Bronchial epithelial cell (primary cell): ENCODE results near the gene SYT6. TPM values are rescaled to one million over a fixed set of nuclear protein-coding genes. Genes with fewer than 3 reads are reported as not detected.

Source experiments
- DNase-seq: peaks from one replicate; pipeline ENCODE4 v3.0.0-alpha.2; 2010; ENCODE audit warnings: low read depth
- FAIRE-seq: peaks from 2 replicates; lab custom pipeline; 2011; peaks lifted over from hg19 to GRCh38; lab: Jason Lieb, UNC
- H3K27me3 ChIP-seq: 2 replicates; pipeline ENCODE4 v1.5.1; 2011; ENCODE audit warnings: low read length; ENCODE audit not compliant: control insufficient read depth, insufficient read depth
- H3K36me3 ChIP-seq: 2 replicates; pipeline ENCODE4 v1.5.1; 2011; ENCODE audit warnings: low read length; ENCODE audit not compliant: control insufficient read depth, insufficient read depth
- H3K4me3 ChIP-seq: 2 replicates; pipeline ENCODE4 v1.5.1; 2011; ENCODE audit warnings: mild to moderate bottlenecking, low read depth, low read length, control low read depth
- total RNA-seq: library from RNA; depleted of rRNA; stranded (reverse); fragments of >200 nt; gene quantifications from 2 replicates; pipeline ENCODE4 v1.2.1, GENCODE V29; 2014
- TF ChIP-seq, protein P1 (sequence below): IDR thresholded peaks from 2 replicates; pipeline ENCODE4 v1.5.1; 2011; ENCODE audit warnings: mild to moderate bottlenecking, moderate library complexity, low read length, control low read depth, inconsistent platforms; ENCODE audit not compliant: insufficient read depth, severe bottlenecking

The SYT6 gene
- total RNA-seq, 1 donor from 2014 or later = not detected

DNA sequence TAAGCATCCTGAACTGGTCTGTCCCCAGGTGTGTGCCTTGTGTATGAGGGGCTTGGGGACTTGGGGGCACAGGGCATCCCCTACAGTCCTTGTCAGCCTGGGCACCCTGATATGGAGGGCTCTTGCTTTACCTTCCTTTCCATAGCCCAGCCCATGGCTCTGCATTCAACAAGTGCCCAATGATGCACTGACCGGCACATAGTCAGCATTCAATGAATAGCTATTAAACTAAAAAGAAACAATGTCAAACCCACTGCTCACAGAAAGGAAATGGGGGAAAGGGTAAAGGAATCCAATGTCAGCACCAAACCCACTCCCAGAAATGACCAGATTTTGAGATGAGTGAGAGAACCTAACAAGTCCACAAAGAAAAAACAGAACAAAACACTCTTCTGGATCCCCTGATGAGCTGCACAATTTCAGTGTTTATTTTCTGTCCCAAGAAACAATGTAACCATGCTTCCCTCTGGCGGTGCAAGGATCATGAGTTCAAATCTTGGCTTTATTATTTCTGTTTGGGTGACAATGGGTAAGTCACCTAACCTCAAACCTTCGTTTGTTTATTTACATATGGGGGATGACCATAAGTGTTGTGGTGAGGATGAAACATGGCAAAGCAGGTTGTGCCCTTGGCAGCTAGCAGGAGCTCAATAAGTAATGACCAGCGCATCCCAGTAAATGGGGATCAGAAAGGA is 22.0 kb downstream of the SYT6 start:
- Histone ChIP-seq H3K4me3 (no peak overlapping the region), H3K27me3 (peaks cover 11% of the 10 kb centered on the region), H3K36me3 (no peaks in the 10 kb centered on the region)
- DNase-seq (no peak), FAIRE-seq (no peak)
- TF ChIP-seq, protein P1, sequence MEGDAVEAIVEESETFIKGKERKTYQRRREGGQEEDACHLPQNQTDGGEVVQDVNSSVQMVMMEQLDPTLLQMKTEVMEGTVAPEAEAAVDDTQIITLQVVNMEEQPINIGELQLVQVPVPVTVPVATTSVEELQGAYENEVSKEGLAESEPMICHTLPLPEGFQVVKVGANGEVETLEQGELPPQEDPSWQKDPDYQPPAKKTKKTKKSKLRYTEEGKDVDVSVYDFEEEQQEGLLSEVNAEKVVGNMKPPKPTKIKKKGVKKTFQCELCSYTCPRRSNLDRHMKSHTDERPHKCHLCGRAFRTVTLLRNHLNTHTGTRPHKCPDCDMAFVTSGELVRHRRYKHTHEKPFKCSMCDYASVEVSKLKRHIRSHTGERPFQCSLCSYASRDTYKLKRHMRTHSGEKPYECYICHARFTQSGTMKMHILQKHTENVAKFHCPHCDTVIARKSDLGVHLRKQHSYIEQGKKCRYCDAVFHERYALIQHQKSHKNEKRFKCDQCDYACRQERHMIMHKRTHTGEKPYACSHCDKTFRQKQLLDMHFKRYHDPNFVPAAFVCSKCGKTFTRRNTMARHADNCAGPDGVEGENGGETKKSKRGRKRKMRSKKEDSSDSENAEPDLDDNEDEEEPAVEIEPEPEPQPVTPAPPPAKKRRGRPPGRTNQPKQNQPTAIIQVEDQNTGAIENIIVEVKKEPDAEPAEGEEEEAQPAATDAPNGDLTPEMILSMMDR = no peak

DNA sequence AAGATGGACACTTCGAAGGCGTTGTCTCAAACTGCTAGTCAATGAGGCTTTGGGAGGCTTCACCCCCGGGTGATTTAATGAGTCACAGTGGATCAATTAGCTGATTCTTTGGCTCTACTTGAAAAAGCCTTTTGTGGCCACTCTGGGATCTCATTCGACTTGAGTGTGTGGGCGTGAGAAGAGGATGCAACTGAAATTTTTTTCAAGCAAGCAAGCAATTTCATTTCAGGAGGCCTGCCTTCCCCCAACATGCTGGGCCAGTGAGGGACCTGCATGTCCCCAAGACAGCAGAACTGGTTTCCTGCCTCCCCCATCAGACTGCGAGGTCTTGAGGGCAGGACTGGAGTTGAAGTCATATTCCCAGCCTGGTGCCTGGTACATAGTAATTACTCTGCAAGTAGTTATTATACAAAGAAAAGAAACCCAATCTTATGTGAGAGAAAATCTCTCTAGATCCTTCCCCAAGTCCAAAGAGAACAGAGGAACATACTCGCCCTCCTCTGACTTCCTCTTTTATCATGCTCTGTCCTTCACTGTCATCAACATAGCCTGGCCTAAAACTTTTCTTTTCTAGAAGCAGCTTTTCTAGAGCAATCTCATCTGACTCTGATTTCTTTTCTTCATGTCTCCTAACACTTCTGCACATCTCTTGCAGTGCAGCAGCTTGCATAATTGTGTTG is 22.7 kb downstream of the SYT6 start:
- no peak for FAIRE-seq
- H3K27me3 ChIP-seq = peaks cover 11% of the 10 kb centered on the region
- no peaks in the 10 kb centered on the region for H3K36me3 ChIP-seq
- TF ChIP-seq, protein P1 = no peak
- DNase-seq = no peak
- no peak overlapping the region for H3K4me3 ChIP-seq

DNA sequence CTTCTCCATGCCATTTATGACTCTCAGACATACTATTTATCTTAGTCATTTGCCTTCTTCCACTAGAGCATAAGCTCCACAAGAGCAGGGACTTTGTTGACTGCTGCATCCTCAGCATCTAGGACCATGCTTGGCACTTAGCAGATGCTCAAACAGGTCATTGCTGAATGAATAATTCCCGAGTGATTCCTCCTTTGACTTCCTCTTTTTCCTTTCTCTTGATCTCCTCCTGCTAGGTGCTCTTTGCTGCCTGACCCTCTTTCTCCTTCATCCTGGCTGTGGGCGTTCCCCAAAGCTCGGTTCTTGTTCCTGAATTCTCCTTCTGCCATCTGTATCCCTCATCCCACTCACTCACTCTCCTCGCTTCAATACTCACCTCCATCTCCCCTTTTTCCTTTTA is 23.5 kb downstream of the SYT6 start:
- FAIRE-seq = no peak
- TF ChIP-seq, protein P1 = no peak
- Histone ChIP-seq H3K4me3 (no peak overlapping the region), H3K27me3 (peaks cover 11% of the 10 kb centered on the region), H3K36me3 (no peaks in the 10 kb centered on the region)
- DNase-seq = no peak

DNA sequence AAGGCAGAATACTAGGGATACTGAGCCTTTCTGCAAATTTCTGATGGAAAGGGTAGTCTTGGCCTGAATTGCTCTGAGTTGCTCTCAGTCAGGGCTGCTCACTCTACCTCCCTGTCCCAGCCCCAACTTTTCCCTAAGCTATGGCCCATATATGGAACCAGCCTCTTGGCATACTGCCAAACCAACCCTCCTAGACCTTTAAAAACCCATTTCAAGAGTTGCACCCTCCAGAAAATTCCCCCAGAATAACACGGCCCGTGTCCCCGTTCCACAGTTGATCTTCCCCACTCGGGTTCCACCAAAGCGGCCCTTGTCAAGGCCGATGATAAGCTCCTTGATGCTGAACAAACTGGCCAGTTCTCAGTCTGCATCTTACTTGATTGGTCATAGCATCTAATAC is 25.4 kb downstream of the SYT6 start:
- Histone ChIP-seq H3K36me3 (no peaks in the 10 kb centered on the region), H3K4me3 (no peak overlapping the region), H3K27me3 (peaks cover 4% of the 10 kb centered on the region)
- DNase-seq (no peak), FAIRE-seq (no peak)
- TF ChIP-seq, protein P1 = no peak

DNA sequence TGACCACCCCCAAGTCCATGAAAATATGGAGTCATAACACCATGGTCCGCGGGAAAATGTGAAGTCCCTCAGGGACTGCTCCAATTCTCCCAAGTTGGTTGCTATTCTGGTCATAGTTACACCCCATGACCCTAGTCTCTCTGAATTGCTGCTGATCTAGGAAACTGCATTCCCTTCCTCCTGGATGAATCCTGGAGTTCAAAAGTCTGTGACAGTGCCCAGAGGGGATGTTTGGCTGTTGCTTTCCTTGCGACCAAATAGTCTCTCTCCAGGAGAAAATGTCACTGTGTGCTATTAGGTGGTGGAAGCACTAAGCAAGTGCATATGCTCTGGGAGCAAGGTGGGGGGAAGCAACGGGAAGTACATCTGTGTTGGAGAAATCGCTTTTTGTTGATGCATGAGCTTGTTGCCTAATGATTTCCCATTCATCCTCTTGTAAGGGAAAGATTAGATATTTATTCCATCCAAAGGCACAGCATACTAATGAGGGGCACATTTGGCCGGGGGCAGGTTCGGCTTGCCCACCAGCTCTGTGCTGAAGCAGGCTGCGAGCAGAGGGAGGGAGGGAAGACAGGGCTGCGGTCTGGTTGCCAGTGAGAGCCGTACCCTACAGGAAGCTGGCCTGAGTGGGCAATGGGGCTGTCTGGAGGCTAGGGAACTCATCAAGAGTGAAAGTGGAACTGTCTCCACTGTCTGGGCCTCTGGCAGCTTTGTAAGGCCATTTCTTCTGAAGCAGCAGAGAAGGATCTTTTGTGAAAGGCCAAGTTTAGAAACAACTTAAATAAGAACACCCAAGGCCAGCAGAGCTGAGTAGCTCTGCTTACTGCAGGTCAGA is 27.2 kb downstream of the SYT6 start:
- Histone ChIP-seq H3K27me3 (peaks cover 2% of the 10 kb centered on the region), H3K36me3 (no peaks in the 10 kb centered on the region), H3K4me3 (no peak overlapping the region)
- TF ChIP-seq, protein P1 = no peak
- FAIRE-seq (no peak), DNase-seq (no peak)
